HG02623 (cell line): ENCODE data around the gene R3HCC1L.
"Not testable (repeated sequence)": the region's sequence is repeated elsewhere in the genome, so short reads cannot be mapped to it uniquely, and the experiment has no call there.

Source experiments
- ATAC-seq: cut with Tn5 transposase; IDR thresholded peaks from one replicate; pipeline ENCODE4 v1.9.1; 2021; ENCODE audit warnings: moderate library complexity; ENCODE audit not compliant: unreplicated experiment

The R3HCC1L gene

DNA sequence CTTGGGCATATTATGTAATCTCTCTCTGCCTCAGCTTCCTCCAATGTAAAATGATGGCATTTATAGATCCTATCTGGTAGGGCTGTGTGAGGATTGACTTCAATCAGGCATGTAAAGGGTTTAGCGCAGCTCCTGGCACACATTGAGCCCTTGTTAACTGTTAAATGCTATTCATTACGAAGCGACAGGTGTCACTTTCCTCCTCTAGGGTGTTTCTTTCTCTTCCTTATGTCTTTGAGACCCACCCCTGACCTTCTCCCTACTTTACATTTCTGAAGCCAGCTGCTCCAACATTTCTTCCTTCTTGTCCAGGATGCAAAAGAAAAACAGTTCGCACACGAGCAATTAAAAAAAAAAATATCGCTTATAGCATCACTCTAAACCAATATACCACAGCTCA is 5.7 kb upstream of the R3HCC1L start:
- ATAC-seq, result no peak

DNA sequence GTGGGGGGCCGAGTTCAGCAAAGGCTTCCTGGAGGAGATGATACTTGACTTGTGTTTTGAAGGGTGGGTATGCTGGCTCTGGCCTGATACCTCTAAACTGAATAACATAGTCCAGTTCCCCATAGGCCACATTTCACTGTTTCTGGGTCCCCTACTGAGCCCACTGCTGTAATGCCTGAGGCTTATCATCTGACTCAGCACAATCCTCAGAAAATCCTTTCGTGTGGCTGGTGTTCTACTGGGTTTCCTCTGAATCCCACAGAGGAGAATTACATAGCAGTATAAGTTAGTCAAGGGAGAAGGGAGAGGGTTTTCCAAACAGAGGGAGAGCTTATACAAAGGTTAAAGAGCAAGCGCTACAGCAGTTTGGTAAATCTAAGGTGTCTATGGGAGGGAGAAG is 2.8 kb upstream of the R3HCC1L start:
- ATAC-seq, result no peak

DNA sequence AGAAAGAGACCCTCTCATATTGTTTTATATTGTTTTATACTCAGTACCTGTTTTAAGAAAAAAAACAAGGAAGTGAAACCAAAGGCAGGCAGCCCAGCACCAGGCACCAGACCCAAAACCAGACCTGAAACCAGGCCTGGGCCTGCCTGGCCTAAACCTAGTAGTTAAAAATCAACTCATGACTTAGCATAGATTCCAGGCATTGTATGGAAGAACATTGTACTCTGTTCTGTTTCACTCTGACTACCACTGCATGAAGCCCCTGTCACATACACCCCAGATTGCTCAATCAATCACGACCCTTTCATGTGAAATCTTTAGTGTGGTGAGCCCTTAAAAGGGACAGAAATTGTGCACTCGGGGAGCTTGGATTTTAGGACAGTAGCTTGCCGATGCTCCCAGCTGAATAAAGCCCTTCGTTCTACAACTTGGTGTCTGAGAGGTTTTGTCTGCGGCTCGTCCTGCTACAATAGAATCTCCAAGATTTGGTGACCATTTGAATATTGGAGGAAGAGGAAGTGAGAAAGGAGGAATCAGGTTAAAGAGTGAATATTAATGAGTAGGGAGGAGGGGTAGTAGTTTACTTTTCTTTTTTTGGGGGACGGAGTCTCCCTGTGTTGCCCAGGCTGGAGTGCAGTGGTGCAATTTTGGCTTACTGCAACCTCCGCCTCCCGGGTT is 1.2 kb upstream of the R3HCC1L start:
- peak; percentile 28 for ATAC-seq

DNA sequence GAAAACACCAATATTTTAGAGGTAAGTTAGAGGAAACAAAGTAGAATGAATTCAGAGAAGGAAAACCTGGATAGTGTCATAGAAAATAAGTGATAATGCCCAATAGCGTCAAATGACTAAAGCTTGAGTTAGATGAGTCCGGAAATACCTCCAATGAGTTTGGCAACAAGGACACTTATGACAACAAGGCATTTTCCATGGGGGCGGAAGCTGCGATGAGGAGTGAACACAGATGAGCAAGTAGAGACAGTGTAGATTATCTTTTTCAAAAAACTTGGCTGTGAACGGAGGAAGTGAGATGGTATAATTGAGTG is 383 bp upstream of the R3HCC1L start:
- no peak for ATAC-seq

DNA sequence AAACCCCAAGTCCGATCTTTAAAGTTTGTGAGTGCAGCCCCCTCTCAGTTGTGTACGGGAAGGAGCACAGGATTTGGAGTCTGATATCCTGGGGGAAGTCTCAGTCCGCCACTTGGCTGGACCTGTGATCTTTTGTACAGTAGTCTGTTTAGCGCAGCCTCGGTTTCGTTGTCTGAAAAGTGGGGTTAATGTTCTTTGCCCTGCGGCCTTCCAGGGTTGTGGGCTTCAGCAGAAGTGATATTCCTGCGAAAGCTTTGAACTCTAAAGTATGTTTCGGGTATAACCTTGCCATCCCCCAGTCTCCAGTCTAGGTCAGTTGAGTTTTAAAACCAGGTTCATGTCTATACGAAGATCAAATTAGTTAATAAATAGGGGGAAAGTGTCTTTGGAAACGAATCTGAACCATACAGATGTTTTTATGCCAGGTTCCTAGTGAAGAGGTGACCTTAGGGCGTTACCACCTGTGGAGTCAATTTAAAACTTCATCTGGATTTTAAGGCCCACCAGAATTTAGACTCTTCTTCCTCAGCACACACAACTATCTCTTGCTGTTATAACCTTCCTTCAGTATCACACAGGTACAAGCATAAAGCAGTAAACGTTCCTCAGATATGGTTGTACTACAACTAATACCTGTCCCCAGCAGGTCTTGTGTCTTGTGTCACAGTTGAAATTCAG is 904 bp downstream of the R3HCC1L start:
- no peak for ATAC-seq

DNA sequence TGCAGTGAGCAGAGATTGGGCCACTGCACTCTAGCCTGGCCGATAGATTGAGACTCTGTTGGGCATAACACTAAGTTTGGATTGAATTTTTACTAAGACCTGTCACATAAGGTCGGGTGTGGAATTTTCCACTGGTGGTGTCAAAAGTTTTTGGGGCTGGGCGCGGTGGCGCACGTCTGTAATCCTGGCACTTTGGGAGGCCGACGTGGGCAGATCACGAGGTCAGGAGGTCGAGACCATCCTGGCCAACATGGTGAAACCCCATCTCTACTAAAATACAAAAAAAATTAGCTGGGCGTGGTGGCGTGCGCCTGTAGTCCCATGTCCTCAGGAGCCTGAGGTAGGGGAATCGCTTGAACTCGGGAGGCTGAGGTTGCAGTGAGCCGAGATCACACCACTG is 2.3 kb downstream of the R3HCC1L start:
- ATAC-seq, result not testable (repeated sequence)

DNA sequence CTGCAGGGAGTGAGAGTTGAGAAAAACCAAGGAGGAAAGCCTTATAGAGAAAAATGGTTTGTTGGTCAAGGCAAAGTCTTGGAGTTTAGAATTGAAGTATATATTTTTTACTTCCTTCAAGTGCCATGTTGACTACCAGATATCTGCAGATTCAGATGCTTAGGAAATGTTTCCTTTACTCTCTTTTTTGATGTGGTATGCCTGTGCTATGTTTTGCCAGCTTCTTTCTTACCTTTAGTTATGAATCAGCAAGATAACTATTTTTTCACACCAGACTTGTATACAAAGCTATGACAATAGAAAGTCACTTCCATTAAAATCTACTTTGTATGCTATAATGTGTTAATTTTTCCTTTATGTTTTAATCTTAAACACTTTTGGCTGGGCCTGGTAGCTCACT is 3.6 kb downstream of the R3HCC1L start:
- ATAC-seq, result no peak

DNA sequence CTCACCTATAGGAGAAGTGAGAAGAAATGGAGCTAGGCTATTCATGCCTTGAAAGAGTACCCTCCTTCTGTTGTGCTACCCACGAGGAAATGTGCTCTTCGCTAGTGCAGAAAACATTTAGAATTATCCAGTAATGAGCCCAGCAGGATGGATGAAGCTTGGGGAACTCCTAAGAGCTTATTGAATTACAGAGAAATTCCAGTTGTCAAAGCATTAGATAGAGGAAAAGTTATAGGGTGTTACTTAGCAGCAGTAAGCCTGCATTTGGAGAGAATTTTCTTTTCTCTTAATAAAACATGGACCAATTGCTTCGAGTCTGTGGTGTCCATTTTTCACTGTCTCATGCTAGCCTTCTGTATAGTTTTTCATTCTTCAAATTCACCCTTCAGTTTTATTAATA is 5.0 kb downstream of the R3HCC1L start:
- ATAC-seq, result no peak

DNA sequence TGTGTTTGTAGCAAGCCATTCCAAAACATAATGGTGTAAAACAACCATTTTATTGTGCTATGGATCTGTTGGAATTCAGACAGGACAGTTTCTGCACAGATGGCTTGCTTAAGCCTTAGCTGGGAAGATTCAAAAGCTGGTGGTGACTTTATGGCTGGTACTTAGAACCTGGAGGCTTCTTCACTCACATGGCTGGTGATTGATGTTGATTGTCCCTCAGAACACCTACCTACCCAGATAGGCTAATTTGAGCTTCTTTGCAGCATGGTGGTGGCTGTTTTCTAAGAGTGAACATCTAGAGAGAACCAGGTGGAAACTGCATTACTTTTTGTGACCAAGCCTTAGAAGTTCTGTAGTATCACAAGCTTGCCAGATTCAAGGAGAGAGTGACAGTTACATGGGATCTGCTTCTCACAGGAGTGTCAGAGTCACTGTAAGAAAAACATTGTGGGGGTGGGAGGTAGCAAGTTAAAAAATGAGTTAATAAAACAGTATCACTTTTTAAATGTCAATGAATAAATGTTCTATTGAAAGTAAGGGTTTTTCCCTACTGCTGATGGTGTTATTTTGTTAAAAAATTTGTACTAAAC is 7.1 kb downstream of the R3HCC1L start:
- ATAC-seq, result no peak

DNA sequence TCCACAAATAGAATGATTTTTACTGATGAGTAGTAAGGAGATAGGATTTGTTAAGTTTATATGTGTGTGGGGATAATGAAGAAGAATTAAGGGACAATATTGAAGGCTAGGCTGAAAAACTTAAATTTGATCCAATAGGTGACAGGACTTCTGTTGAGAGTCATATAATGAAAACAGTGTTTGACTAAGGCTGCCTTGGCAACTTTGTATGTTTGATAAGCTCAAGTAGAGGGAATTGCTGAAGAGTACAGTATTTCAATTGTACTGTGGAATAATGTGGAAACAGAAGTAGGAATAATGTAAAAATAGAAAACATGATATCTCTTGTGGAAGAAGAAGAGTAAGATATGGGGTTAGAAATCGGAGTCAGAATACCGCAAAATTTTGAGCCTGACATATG is 10.5 kb downstream of the R3HCC1L start:
- ATAC-seq, result no peak

DNA sequence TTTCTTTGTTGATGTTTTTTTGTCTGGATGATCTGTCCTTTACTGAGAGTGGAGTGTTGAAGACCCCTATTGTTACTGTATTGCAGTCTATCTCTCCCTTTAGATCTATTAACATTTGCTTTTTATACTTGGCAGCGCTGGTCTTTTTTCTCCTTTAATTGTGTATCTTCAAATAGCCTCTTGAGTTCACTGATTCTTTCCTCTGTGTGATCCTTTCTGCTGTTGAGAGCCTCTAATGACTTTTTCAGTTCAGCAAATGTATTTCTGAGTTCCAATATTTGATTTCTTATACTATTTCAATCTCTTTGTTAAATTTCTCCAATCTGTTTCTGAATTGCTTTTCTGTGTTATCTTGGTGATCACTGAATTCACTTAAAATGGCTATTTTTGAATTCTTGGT is 15.4 kb downstream of the R3HCC1L start:
- ATAC-seq, result no peak

DNA sequence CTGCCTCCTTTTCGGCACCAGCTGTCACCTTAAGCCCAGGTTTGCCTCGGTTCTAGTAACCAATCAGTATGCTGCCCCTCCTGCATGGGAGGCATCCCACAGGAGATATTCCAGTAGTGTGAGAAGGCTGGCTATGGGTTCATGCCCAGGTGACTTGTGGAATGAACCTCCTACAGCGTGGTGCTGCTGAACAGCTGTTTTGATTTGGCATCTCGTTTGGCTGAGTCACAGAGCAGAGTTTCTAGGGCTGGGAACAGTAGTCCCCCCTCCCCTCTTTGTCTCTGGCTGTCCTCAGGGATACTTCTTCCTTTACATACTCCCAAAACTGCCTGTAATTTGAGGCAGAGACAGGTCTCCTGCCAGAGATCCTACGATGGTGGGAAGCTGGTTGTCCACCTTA is 16.1 kb downstream of the R3HCC1L start:
- no peak for ATAC-seq

DNA sequence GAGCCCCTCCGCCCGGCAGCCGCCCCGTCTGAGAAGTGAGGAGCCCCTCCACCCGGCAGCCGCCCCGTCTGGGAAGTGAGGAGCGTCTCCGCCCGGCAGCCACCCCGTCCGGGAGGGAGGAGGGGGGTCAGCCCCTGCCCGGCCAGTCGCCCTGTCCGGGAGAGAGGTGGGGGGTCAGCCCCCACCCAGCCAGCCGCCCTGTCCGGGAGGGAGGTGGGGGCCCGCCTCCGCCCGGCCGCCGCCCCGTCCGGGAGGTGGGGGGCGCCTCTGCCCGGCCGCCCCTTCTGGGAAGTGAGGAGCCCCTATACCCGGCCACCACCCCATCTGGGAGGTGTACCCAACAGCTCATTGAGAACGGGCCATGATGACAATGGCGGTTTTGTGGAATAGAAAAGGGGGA is 18.3 kb downstream of the R3HCC1L start:
- not testable (repeated sequence) for ATAC-seq

DNA sequence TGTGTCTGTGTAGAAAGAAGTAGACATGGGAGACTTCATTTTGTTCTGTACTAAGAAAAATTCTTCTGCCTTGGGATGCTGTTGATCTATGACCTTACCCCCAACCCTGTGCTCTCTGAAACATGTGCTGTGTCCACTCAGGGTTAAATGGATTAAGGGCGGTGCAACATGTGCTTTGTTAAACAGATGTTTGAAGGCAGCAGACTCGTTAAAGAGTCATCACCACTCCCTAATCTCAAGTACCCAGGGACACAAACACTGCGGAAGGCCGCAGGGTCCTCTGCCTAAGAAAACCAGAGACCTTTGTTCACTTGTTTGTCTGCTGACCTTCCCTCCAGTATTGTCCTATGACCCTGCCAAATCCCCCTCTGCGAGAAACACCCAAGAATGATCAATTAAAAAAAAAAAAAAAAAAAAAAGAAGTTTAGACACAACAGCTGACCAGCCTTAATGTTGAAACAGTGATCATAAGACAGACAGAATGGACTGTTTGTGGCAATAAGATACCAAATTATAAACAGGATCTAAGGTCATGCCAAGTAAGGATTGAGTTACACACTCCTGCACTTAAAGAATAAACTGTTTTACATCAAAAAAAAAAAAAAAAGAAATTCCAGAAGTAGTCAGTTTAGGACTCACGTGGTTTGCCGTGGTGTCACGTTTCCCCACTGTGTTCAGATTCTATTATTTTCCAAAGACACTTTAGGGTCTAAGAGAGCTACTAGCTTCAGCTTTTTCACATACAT is 18.9 kb downstream of the R3HCC1L start:
- ATAC-seq, result not testable (repeated sequence)

DNA sequence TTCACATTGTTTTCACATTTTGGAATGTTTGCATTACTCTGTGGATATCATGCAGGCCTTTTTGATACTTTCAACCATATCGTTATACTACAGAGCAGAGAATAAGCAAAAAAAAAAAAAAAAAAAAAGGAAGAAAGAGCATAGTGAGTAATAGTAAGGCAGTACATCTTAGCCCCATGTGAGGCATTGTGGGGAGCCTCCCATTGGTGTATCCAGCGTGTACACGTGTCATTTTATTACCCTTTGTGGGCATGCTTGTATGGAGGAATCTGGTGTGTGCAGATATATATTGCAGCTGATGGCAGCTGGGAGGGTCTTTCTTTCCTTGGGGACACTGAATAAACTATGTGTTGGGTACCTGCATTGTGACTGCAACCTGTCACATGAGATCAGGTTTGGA is 19.6 kb downstream of the R3HCC1L start:
- no peak for ATAC-seq

DNA sequence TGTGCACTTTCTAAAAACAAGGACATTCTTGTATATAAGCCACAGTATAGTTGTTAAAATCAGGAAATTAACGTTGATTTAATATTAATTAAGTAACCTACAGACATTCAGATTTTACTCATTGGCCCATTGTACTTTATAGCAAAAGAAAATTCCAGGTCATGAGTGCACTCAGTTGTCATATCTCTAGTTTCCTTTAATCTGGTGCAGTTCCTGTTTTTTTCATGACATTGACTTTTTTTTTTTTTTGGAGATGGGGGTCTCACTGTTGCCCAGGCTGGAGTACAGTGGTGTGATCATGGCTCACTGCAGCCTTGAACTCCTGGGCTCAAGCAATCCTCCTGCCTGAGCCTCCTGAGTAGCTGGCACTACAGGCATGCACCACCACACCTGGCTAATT is 24.1 kb downstream of the R3HCC1L start:
- ATAC-seq, result no peak

DNA sequence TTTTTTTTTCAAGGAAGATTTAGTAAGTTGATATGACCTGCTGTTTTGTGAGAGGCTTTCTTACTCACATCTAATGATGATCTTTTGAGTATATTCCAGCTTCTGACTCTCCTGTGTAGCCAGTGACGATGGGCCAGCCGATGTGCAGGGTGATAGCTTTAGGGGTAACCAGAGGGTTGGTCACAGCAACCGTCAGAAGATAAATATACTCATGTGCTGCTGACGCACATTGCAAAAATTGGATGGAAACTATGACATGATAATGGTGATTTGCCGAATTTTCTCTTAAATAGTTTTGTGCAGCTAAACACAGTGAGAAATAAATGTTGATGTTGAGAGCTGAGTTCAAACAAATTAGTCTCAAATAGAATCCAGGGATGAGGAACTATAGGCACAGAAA is 29.5 kb downstream of the R3HCC1L start:
- ATAC-seq, result no peak

DNA sequence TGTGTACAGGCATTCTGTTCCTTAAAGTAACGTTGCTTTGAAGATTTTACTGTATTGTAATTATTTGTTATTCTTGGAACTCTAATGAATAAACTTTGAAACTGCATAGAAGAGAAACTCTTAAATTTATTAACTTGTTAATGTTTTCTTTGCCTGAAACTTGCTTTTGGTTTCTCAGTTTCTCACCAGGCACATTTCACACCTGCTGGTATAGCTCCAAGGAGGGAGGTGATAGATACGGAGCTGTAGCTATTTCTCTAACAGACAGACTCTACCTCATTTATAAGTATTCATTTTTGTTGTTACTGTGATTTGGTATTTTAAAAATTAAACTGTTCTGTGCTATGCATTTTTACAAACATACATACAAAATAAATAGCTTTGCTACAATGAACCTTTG is 32.7 kb downstream of the R3HCC1L start:
- peak; percentile 54 for ATAC-seq

DNA sequence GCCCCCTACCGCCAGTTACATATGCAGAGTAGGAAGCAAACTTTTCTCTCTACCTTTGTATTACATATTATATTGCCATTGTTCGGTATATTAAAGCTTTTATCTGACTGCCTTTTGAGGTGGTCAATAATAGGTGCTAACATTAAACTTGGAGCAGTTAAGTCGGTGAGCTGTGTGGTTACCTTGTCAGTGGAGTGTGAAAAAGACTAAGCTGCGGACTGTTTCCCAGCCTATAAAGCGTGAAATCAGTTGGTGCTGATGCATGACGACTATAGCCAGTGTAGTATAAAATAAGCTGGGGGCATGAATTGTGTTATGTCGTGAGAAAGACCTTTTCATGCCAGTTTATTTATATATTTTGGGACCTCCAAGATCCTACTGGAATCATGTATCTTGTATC is 33.7 kb downstream of the R3HCC1L start:
- no peak for ATAC-seq

DNA sequence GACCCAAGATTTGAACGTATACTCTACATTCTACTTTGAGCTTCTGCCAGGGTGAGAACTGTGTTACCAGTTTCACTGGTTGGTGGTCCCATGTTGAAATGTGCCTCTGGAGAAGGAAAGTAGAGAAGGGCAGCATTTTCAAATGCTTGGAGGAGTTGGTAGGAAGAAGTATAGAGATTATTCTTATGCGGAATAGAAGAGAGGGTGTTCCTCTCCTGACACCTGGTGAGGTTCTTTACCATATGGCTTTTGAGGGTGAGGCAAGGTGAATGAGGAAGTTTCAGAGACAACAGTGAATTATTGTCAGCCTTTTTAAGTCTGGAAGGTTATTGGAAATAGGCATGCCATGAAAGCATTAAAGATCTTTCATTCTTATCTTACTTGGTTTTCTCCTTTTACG is 34.3 kb downstream of the R3HCC1L start:
- ATAC-seq, result no peak

DNA sequence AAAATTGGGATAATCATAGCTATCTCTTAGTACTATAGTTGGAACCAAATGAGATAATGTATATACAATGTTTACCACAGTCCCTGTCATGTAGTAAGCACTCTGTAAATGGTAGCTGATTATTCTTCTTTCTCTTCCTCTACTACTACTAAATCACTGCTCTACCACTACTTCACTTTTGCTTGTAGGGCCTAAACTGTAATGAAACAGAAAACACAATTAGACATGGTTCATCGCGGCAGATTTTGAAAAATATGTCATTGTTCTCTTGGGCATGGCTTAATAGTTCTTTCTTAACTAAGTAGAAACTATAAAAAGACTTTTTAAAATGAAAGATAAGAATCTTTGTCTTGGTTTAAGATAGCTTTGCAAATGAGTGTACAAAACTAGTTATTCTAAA is 34.9 kb downstream of the R3HCC1L start:
- no peak for ATAC-seq
